Activated T-cell treated with anti-CD3 and anti-CD28 coated beads for 24 hours (primary cell): ENCODE data around the gene CIB2.

Source experiments
- DNase-seq: peaks from one replicate; pipeline ENCODE4 v3.0.0-alpha.2; 2020; ENCODE audit warnings: low read depth

CIB2 gene

DNA sequence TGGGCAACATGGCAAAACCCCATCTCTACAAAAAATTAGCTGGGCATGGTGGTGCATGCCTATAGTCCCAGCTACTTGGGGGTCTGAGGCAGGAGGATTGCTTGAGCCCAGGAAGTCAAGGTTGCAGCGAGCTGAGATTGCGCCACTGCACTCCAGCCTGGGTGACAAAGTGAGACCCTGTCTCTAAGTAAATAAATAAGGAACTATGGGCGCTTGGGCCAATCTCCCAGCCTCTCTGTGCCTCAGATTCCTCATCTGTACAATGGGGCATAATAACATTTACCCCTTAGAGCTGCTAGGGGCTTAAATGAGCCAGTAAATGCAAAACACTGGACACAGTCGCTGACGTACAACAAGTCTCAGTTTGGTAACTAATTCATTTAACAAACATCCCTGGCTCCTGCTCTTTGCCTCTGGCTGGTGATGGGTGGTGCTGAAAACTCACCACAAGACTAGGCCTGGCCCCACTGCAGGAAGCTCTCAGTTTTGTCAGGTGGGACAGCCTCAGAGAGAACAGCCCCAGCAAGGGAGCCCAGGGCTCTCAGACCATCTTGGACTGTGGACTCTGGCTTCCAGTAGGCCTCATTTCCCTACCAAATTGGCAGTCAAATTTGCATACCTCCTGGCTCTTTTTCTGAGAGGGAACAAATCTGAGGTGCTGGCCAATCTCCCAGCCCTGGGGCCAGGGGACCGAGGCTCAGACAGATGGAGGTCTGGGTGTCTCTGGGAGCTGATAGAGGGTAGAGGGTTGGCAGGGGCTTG lies 47.4 kb downstream of the CIB2 start:
- DNase-seq, result no peak

DNA sequence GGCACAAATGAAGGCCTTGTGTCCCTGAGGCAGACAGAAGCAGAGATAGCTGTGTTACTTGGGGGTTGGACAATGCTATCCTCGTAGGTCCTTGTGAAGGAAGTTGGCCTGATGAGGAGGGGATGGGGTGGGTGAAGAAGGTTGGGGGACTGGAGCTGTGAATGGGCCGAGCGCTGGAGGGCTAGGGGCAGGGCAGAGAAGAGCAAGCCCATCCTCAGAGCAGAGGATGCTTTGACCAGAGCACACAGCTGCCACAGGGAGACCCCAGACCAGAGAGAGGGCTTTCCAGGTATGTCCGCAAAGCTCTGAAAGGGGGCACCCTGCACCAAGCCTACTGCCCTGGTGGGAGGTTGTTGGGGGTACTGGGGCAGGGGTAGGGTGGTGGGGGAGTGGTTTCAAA lies 48.1 kb downstream of the CIB2 start:
- DNase-seq, result no peak

DNA sequence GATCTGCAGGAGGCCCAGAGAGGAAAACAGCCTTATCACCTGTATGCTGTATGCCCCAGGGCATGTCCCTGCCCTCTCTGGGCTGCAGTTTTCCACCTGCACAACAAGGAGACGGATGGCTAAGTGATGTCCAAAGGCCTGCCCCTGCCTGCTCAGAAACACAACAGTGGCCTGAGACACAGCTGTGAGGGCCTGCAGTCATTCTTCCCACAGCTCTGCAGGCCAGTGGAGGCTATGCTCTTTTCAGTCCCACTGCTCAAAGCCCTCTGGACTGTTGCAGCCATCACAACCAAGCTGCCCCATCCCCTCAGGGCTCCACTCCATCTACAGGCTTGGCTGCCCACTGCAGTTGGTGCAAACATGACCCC lies 48.5 kb downstream of the CIB2 start:
- no peak for DNase-seq

DNA sequence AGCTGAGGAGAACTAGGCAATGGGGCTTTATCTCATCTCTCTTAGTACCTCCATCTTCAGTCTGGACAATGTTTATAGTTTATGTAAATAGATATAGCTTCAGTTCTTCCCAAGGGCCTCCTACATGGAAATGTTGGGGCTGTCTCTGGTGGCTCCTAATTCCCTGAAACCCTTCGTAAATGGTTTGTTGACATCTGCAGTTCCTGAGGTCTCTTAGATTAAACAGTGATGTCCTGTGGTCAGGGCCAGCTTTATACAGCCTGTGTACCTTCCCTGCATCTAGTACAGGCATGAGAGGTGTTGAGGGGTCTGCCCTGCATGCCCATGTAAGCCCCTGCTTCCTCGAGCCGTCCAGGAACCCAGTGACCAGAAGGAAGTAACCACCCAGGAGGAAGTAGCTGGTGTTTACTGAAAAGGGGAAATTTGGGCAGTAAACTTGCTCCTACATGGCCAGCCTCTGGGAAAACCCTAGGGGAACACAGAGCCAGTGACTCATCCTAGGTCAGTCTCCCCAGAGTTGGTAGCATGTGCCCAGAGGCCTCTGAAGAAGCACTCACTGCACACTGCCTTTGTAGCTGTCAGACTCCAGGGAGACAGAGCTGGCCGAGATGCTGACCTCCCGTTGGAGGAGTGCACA lies 49.0 kb downstream of the CIB2 start:
- DNase-seq, result no peak

DNA sequence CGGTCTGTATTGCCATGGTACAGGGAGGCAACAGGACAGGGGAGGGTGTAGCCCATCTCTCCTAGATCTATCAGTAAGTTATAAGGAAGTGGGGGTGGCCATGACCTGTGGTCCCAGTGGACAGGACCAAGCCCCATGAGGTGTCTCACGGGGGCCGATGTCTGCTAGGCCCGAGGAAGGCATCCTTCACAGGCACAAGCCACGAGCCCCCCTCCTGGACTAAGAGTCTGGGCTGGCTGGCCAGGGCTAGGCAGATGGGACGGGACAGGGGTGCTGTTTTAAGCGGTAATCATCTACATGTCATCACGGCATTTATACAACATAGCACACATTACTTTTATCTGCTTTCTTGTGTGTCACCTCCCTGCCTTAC lies 51.2 kb downstream of the CIB2 start:
- DNase-seq, result no peak

DNA sequence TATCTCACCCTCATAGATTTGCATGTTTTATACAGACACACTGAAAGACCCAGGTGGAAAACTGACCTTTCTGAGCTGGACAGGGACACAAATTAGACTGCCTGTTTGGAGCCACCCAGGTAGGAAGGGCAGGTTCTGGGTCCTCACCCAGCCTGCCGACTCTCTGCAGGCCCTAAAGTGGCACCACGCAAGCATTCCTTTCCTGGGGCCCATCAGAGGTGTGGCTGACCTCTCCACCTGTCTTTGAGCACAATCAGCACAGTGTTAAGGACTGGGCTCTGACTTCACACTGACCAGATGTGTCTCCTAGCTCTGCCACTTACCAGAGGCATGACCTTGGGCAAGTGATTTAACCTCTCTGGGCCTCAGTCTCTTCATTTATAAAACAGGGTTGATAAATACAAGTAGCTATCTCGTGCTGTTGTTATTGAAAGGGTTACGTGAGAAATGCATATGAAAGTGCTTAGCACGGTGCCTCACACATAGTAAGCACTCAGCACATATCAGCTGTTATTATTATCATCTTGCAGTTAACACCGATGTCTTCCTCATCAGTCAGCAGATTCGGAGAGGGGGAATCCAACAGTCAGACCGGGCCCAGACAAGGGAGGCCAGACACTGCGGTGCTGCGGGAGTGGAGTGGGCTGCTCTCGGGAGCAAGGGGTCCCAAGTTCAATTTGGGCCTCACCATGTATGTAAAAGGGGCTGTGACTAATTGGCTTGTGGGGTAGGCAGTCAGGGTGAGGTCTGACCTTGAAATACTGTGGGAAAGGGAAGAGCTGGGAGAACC lies 51.8 kb downstream of the CIB2 start:
- no peak for DNase-seq

DNA sequence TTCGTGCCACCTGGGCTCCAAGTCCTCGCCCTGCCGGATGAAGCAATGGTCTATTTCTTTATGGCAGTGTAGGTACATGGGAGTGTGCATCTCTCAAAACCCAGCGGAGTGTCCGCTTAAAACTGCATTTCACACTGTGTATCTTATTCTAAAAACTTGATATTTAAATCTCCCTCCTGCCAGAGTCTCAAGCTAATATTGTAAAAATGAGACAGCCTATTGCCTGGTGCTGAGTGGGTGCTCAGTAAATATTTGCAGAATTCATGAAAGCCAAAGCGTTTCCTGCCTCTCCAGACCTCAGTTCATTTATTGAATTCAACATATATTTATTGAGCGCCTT lies 53.4 kb downstream of the CIB2 start:
- no peak for DNase-seq

DNA sequence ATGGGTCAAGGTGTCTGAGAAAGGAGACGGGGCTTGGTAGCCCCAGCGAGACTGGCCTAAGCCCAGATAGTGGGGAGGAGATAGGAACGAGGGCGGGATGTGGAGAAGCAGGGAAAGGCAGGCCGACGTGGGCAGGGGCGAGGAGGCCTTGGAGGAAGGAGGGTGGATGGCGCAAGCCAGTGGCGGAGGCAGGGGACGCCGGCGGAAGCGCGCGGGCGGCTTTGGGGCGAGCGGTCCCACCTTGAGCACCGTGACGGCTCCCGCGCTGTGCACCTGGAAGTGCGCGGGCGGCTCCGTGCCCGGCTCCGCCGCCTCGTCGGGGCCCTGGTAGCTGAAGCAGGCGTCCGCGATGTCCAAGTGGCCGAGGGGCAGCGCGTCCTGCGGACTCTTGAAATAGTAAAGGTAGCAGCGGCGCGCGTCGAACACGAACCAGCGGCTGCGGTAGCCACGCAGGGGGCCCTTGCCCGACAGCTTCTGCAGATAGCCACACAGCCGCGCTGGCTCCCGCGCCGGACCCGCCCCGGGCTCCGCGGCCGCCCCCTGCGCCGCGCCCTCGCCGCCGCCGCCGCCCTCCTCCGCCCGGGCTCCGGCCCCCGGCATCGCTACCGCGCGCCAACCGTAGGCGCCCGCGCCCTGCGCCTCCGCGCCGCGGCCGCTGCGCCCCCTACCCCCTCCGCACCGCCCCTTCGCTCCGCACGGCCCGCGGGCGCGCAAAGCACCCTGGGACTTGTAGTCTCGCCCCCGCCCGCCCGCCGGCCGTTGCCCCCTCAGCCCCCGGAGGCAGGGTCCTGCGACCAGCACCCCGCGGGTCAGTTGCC lies 54.0 kb downstream of the CIB2 start, which contains the start of gene TBC1D2B:
Gene TBC1D2B (minus strand): TSS at position 659 of the 818 bp plus-strand sequence. CDS start 59 bp downstream, at position 600.
- DNase-seq, result peak; percentile 64

DNA sequence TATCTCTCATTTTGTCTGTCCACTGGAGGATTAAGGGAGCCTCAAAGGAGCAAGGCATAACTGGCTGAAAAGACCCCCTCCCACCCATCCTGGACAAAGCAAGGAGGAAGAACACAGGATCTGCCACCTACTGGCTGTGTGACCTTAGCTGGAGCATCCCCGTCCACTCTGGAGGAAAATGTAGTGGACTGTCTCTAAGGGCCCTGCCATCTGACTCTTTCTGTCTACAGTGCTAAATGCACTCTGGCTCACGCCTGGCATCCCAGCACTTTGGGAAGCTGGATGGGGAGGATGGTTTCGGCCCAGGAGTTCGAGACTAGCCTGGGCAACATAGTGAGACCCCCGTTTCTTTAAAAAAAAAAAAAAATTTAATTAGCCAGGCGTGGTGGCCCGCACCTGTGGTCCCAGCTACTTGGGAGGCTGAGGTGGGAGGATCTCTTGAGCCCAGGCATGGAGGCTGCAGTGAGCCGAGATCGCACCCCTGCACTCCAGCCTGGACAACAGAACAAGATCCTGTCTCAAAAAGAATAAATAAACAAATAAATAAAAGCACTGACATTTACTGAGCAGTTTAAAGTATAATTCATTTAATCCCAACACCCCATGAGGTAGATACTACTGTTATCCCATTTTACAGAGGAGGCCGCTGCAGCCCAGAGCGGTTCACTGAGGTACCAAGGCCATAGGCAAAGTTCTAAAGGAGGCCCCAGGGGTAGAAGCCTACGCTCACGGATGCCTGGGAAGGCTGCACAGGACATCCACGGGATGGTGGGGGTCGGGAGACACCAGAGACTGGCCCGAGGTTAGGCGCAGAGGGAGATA lies 54.8 kb downstream of the CIB2 start:
- no peak for DNase-seq

DNA sequence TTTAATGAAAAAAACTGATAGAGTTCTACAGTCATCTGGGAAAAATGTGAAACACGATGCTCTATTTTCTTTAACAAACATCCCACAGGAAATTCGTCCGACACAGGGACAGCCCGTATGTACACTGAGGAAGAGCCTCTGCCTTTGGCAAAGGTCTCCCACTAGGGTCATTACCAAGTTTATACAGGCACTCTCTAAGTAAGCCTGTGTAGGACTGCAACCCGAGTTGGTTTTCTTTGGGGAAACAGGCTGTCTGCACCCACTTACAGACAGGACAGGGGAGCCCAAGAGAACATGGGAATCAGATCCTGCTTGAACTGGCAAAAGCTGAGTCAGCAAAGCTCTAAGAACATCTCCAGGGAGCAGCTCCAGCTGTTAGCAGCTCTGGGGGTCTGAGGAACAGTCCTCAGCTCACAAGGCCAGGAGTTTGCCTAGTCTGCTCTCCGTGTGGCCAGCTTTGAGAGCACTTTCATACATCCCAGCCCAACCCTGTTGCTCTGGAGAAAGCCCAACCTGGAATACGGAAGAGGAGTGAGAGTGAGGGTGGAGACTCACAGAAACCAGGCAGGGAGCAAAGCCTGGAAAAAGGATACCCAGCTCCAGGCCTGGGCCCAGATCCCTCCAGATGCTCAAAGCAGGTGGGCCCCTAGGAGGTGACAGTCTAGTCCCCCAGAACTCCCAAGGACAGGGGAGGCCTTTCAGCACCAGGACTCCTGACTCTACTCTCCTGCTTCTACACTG lies 55.6 kb downstream of the CIB2 start:
- DNase-seq, result no peak

DNA sequence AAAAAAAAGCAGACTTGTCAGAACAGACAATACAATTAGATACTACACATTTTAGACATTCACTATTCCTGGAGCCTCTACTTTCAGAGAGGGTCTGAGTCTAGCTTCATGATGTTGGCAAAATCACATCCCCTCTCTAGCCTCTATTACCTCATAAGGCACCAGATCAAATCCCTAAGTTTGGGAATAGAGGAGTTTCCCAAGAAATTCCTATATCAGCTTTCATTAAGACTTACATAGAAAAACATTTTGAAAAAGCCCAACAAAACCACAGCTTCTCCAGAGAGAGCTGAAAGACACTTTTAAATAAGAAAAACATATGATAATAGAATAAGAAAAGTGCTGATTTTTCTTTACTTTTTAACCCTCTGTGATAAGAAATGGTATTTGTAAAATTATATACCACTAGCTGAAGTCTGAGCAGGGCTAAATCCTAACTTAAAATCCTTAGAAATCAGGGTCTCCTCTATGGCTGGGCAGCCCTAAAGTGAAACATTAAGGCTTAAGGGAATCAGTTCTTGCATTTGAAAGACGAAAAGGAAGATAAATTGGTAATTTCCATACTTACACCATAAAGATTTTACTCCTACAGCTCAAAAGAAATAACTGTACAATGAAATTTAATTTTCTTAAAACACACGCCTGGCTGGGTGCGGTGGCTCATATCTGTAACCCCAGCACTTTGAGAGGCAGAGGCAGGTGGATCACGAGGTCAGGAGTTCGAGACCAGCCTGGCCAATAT lies 58.0 kb downstream of the CIB2 start:
- DNase-seq, result no peak

DNA sequence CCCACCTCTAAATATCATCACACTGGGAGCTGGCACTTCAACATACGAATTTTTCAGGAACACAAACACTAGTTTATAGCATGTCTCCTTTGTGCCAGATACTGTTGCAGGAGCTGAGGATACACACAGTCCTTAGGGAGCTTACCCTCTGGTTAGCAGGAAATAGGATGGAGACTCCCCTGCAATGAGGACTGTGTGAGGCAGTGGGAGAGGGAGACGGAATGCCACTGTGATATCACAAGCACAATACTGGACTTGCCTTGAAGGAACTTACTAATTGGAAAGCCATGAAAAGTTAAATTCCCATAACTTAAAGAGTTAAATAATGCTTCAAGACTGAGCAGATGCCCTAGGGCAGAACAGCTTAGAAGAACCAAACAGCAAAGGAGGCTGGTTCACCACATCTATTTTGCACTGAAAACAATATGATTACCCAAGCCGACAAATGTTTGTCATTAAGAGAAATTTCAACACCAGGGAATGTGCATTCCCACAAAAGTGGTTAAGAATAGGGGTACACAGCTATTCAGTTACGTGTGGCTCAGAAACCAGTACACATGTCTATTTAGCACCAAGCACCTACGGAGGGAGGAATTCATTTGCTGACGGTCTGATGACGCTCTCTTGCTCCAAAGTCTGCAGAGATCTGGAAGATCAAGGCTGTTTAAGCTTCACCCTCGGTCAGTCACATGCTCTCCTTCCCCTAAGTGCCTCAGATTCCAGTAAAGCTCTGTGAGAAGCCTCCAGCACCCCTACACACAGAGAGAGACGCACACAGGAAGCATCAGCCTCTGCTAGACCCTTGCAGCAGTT lies 59.0 kb downstream of the CIB2 start:
- no peak for DNase-seq

DNA sequence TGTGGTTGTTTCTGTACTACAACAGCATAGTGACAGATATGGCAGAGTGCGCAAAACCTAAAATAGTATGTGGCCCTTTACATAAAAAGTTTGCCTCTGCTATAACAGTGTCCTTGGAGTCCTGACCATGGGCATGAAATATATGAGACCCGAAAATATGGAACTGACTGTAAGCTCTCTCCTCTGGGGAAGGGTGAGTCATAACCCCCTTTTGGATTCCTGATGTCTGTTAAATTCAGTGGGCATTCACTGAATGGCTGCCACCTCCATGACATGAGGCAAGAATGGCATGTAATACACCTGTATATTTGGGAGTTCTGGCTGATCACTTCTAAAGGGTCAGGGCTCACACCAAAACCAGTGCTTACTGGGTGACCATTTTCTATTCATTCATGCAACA lies 59.9 kb downstream of the CIB2 start:
- no peak for DNase-seq

DNA sequence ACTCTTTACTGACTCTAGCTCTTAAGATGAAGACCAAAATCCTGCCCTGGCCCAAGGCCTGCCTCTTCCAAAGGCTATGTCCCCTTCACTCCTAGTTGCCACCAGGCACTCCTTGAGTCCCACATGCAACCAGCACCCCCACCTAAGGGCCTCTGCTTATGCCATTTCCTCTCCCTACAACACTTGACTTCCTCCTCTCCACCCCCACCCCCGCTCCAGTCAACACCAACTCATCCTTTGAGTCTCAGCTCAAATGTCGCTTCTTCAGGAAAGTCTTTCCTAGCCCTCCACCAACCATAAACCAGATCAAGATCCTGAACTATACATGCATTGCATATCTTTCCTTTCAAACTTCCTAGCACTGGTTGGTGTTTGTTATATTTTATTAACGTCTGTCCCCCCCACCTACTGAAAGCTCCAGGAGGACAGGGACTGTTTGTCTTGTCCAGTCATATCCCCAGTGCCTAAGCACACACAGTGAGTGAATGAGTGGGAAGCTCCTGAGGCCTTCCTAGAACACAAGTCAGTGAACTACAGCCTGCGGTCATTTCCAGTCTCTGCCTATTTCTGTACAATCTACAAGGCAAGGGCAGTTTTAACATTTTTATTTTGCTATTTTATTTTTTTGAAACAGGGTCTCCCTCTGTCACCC lies 61.1 kb downstream of the CIB2 start:
- DNase-seq, result no peak

DNA sequence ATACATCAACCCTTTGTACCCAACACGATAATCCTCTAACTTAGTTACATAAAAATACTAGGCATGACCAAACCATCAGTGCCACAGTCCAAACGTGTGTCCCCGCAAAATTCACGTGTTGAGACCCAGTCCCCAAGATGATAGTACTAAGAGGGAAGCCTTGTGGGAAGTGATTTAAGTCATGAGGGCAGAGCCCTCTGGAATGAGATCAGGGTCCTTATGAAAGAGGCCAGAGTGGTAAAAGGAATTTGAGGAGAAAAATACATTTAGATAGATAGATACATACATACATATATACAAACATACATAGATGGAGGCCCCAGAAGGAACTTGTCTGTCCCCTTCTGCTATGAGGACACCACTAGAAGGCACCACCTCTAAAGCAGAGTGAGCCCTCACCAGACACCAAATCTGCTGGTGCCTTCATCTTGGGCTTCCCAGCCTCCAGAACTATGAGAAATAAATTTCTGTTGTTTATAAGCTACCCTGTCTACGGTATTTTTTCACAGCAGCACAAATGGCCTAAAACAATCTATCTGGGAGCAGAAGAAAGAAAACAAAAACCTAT lies 61.7 kb downstream of the CIB2 start:
- no peak for DNase-seq

DNA sequence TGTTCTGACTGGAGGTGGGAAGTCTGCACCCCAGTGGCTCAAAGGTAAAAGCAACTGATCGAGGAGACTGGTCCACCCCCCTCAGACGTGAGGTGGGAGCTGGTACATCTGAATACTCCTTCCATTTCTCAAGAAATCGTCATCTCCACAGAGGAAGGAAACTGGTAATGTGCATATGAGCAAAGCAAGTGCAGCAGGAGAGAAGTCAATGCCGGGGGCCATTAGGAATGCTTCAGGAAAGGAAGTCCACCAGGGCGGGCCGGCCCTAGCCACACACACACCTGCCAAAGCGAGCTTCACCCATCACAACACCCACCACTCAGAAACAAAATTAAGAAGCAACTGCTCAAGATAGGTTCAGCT lies 62.2 kb downstream of the CIB2 start:
- DNase-seq, result no peak

DNA sequence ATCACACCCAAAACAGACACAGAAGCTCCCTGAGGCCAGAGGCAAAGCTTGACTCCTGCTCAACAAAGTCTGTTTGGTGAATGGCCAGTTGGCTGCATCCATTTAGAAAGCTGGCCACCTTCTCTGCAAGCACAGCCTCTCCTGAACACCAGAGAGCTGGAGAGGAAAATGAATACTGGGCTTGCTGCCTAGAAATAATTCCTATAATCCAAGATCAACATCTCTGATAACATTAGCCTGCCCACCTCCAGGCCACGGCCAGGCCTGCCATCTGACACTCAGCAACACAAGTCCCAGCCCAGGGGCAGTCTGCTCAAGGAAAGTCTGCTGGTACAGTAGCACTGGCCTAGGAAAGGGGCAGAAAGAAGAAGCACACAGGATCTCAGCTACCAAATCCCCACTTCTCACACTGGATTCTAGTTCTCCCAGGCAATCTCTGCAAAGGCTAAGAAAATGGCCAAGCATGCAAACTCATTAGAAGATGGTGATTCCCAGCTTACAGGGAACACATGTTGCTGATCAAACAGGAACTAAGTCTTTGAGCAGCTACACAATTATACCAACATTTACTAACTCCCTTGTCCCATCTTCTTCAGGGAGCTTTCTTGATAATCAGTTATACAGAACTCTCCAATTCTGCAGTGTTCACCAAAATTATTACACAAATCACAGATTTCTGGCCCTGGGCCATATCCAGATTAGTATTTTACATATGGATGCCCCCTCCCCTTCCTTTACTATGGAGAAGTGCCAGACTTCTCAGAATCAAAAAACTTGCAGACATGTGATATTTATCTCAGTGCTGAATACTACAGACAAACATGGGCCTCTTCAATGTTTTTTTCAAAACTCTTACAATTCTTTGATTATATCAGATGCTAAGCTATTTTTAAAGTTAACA lies 63.7 kb downstream of the CIB2 start:
- no peak for DNase-seq
